Stimulated activated naive CD4-positive, alpha-beta T cell (primary cell): ENCODE results near the gene PHF21A.
"Not testable (repeated sequence)": the region's sequence is repeated elsewhere in the genome, so short reads cannot be mapped to it uniquely, and the experiment has no call there.

Experiments
- DNase-seq, 6 experiments: peaks; one replicate each; lab custom pipeline; 2025; lab: John Stamatoyannopoulos, UW

Gene PHF21A

DNA sequence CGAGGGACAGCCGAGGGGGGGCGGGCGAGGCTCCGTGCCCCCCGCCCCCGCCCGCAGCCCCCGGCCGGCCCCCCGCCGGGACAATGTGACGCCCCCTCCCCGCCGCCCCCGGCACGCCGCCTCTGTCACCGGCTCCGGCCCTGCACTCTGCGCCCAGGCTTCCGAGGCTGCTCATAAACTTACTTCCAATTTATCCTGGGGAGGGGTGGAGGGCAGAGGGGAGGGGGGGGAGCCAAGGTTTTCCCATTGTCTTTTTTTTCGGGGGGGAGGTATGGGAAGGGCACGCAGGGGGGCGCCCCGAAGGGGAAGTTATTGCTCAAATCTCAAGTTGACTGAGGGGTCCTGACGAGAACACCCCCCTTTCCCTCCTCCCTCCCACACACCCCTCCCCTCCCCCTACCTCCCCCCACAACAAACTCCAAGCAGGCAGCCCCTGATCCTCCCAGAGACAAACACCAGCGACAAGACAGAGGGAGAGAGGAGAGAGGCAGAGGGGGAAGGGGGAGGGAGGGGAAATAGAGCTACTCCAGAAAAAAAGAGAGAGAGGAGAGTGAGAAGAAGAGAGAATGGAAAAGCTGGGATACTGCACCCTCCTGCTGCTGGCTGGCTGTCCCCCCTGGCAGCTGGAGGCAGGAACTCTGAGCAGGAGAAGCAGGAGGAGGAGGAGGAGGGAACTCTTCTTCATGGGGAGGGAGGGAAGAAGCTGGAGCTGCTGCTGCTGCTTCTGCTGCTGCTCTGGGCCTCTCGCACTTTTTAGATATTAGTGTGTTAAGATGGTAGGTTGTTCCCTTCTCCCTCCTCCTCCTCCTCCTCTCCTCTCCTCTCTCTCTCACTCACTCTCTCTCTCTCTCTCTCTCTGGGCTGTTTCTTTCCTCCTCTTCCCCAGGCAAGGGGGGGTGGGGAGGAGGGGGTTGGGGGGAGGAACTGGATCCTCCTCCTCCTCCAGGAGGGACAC lies 631 bp downstream of the PHF21A start:
- DNase-seq, result peak in 3 of 6 experiments; percentile 26 to 52 (median 50)

DNA sequence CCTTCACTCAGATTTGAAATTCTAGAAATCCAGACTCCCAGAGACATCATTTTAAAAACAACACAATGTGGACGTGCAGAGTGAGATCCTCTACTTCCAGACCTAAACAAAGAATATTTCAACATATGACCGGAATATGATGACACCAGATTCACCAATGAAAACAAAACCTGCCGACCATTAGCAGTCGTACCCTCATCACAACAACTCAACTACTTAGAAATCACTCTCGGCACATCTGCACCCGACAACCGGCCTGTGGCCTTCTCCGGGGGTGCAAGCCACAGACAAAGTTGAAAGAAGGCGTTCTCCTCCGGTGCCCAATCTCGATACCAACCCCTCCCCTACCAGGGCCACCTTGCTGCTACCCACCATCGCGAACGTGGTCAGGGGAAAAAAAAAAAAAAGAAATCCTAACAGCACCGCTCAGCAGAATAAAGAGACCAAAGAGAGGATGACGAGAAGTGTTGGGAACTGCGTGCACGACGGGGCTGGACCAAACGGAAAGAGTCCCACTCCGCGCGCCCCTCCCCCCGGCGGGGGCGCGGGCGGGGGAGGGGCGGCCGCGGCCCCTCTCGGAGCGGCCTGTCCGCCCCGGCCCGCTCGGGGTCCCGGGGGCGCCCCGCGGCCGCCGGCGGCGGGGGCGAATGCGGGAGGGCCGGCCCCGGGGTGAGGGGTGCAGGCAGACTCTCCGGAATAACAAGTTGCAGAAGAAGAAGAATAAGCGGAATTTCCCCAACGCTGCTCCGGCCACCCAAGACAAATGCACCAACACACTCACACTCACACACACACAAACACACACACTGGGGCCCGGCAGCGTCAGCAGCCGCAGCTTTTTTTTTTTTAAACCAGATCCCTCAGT lies 1.7 kb downstream of the PHF21A start:
- DNase-seq, result peak; percentile 27 to 57 (median 52)

DNA sequence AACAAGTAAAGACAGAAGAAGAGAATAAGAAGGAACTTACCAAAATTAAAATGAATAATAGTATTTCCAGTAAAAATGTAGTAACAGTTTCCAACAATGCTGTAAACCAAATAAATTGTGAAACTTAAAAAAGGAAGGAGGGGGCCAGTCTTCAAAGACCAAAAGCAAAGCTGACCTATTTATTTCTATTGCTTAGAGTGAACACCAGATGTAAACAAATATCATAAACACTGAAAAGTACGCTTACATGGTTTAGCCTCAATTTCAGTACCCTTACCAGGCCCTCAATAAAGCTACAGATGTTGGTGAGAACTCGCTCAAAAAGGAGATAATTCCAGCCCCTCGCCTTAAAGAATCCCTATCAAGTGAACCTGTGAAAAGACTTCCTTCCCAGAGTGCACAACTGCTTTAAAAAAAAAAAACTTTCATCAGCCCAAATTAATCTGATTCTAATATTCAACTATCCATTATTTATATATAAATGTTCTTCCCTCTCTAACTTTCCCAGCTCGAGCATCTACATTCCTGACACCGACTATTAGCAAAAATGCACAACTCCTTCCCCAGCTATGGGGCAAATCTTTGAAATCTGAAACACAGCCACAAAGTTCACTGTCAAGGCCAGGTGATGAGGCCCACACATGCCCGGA lies 2.4 kb downstream of the PHF21A start:
- DNase-seq, result no peak

DNA sequence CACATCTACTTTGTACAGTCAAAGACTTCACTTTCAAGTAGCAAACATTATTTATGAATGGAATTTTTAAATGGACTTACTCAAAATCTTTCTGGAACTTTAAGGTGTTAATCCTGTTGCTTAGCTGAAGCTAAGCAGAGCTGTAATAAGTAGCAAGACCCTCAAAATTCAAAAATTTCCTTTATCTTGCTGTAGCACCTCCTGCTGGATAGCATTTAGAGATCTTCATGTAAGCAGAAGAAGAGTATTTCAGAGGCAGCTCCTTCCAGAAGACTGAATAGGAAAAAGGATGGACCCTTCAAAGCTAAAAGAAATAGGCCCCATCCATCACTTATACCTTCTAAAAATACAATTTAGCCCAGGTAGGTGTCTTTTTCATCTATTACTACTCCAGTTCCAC lies 3.4 kb downstream of the PHF21A start:
- DNase-seq, result no peak

DNA sequence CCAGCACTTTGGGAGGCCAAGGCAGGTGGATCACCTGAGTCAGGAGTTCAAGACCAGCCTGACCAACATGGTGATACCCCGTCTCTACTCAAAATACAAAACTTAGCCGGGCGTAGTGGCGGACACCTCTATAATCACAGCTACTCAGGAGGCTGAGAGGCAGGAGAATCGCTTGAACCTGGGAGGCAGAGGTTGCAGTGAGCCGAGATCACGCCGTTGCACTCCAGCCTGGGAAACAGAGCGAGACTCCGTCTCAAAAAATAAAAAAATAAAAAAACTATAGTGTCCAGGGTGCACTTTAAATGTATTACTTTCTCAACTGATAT lies 4.6 kb downstream of the PHF21A start:
- DNase-seq, result not testable (repeated sequence)

DNA sequence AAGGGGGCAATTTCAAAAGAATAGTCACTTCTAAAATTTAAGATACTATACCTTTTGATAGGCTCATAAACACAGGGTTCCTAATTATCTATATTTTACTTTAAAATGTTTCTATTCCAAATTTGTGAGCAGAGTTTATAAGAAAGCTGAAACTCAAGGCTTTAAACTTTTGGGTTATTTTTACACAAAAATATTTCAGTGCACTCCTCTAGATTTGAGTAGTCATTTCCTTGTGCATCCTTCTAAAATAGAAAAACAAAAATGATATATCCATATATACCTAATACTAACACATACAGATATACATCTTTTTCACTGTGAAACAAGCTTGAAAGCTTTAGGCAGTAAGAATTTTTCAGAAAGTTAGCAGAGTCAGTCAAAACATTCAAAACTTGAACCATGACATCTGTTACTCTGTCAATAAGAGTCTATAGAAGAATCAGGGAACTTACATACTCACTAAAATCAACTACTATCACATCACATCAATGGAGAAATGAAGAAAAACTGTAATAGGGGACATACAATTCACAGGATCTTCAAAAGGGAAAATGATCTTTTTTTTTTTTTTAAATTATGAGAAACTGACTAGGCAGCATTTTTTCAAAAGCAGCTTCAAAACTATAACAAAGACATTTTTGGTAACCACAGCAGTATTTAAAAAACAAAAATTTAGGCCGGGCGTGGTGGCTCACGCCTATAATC lies 5.1 kb downstream of the PHF21A start:
- DNase-seq, result peak in 1 of 6 experiments; percentile 2

DNA sequence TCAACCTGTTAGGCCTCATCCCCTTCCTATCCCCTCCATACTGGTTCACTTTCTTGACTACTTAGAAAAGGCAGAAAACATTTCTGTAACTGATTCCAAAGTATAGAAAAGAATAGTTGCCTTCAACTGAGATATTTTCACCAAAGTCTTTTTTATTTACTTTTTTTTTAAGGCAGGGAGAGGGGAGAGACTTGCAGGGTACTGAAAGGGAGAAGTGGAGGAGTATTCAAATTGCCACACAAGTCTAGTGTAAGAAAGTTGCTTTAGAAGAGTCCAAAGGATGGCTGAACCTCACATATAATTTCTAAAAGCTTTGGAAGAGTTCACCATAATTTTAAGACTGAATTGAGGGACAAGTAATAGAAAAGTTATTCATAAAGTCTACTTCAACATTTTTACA lies 6.3 kb downstream of the PHF21A start:
- no peak for DNase-seq

DNA sequence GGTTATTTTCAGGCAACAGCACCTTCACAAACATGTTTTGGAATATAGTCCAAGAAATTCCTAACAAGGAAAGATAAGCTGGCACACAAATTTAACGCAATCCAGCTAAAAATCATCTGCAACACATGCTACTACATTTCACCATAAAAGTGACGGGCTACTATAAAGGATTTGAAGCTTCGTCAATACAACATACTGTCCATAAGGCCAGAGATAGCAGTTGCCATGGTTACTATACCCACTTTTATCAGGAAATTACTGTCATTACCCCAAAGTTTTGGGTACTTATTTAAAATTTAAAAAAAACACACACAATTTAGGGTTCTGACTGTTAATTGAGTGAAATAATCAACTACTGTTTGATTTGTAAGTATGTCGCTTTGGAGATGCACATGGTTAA lies 6.9 kb downstream of the PHF21A start:
- DNase-seq, result no peak

DNA sequence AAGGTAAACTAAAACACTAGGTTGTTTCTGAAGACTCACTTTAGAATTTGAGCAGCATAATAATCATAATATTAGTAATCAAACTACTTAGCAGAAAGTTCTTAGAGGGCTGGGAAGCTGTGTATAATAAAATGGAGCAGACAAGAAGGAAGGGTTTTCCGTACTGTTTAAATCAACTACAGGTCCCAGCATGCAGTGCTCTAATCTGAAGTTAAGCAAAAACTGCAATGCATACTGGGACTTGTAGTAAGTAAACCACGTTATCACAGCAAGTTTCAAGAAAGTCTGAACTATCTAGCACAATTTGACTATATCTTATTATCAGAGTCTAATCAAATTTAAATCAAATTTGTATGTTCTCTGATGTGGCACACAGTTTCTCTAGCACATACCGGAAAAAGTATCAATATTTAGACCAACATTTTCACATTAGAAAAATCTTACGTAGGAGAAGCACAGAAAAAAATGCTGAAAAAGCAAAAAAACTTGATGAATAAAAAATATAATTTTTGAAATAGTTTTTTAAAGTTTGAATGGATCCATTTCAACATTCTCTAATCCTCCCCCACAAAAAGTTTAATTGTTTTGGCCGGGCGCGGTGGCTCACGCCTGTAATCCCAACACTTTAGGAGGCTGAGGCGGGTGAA lies 8.2 kb downstream of the PHF21A start:
- DNase-seq, result peak in 5 of 6 experiments; percentile 2 to 62 (median 41)

DNA sequence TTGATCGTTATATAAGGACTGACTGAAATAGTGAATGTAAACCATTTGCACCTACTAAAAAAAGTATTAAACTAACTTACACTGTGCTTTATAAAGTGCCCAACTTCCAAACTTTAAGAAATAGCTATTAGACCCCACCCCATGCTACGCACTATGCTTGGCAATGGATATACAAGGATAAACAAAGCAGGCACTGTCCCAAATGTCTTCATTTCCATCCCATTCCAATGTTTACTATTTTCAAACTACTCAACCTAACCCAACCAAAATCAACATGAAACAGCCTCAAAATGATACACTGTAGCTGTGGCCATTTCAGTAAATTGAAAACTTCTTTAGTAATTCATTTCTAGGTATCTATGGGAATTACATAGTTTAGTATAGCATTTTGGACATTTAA lies 12.5 kb downstream of the PHF21A start:
- no peak for DNase-seq

DNA sequence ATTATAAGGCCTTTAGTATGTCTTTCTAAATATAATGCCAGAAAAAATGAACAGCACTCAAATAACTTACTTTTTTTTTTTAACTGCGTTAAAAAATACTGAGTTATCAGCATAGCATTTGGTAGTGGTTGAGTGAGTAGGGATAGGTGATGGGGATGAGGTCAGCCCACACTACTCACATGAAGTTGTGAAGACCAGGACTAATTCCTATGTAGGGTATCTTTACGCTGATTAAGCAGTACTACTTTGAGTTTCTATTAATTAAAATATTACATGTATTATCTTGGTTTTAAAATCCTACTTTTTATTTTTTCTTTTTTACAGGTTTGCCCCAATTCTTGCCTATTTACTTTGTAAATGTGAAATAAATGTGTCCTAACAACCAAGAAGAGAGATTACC lies 13.5 kb downstream of the PHF21A start:
- DNase-seq, result no peak

DNA sequence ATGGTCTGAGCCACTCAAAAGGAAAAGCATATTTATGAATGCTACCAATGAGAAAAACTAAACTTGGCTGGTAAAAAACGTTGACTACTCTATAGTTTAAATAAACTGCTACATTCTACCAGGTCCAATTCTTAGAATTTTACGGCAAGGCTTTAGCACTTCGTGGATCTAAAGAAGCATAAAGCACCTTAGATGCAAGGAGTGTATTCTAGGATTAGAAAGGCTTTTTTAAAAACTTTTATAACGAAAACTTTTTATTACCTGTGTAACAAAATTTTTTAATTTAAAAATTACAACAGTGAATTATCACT lies 13.9 kb downstream of the PHF21A start:
- no peak for DNase-seq

DNA sequence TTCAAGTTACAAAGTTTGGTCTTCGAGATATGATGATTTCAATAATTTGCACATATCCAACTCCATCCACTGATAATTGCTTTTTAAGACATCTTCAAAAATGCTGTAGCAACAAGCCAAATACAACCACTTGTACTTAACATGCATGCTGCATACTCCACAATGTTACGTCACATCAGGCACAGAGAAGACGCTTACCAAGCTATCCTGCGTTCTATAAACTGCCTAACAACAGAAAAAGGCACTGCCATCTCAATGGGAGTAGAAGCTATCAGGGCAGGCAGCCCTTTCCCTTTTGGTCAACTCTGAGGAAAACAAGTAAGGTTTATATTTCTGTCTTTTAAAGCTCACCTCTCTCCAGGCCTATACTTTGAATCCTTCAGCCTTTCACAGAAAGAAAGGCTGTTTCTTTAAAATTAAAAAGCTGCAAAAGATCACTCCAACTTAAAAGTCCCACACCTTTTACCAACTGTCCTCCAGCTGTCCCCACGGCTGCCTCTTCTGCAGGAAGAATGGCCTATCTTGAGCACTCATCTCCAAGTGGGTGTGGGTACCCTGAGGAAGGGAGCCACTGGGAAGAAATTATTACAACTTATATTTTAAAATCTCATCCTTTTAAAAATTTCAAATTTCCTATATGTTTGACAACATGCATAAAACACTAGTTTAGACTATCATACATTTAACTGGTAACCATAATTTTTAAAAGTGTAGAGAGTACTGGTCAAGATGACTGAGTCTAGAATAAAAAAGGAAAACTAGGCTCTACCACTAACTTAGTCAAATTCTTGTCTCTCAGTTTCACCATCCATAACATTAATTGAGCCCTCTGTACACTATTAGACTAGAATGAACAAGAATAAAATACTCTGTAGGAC lies 14.5 kb downstream of the PHF21A start:
- DNase-seq, result no peak

DNA sequence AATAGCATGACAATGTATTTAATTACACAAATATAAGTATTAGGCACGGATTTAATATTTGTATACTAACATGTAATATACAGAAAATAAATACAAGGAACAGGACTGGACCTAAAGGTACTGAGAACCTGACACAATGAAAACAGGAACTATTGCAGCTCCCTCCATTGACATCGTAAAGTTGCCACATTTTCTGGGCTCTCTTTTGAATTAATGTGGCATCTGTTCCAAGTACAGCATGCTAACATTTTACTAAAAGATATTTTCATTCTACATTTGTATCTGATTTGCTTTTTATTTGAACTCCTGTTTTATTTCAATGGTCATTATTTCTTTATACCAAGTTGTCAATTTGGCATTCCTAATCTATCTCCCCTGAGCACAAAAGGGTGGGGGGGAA lies 15.3 kb downstream of the PHF21A start:
- no peak for DNase-seq

DNA sequence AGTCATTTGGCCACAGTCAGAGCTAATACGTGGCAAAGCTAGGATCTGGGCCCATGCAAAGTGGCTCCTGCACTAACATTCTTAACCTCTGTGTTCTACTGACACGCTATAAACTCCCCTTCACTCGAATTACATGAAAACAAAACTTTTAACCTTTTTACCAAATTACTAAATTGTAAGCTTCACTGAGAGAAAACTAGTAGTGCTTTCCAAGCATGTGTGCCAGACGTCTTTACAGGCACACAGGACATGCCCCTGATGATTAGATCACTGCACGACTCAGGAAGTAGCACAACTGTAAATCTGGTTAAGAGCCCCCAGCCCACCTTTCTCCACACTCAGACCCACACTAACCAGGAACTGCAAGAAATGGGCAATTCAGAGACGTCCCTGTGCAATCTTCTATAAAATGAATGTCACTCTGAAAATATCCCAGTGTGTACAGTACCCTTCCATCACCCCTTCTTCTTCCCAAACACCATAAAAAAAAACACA lies 16.1 kb downstream of the PHF21A start:
- DNase-seq, result no peak

DNA sequence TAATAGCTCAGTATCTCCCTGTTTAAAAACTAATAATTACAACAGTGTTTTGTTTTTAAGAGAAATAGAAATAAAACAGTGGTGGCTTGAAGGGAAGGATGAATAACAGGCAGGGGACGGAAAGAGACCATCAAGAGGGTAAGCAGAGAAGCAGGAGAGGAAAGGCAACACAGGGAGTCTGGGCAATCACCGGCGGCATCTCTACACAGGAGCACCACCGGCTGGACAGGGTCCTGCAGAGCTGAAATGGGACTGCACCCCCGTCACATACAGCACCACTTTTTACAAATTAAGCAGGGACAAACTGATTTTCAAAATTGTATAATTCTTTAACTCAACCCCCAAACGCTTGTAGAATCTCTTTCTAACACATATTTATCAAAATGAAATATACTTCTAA lies 18.4 kb downstream of the PHF21A start:
- DNase-seq, result no peak

DNA sequence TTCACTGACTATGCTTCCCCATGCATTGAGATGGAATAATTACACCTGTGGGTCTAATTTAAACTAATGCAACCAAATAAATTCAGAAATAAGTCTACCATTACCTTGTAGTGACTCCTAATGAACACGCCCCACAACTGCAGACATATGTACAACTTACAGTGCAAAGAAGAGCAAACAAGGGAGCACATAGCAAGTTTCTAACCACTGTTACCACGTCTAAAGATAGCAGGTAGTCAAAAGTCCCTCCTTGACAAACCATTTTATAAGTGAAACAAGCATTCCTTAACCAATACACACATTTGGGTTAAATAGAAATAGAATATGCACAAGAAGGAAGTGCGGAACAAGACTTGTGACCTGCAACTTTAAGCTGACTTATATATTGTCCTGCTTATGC lies 20.6 kb downstream of the PHF21A start:
- DNase-seq, result no peak

DNA sequence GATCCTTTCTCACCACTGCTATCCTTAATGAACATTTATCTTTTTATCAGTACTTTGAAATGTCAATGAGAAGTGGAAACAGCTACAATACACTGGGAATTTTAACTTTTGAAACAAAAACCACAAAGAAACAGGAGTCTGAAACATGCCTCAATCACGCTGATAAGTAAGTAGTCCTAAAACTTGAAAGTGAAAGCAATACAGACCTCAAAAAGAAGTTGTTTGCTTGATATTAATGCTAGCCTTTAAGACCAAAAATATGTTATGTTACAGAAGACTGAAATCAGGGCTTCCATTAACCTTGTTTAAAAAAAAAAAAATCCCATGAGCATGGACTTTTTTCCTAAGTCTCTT lies 21.3 kb downstream of the PHF21A start:
- DNase-seq, result no peak

DNA sequence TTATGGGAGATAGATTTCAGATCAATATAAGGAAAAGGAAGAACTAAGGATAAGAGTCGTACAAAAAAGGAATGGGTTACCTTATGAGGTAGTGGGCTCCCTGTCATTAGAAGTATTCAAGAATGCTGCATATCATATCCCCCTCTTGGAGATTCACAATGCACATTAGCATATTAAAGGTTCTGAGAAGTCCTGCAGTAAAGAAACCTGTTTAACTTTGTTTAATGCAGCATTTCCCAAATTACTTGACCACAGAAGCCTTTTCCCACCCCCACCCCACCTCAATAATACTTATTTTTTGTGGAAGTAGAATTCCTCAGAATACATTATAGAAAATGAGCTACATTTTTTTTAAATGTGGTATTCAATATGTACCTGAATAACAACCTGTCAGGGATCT lies 30.9 kb downstream of the PHF21A start:
- no peak for DNase-seq

DNA sequence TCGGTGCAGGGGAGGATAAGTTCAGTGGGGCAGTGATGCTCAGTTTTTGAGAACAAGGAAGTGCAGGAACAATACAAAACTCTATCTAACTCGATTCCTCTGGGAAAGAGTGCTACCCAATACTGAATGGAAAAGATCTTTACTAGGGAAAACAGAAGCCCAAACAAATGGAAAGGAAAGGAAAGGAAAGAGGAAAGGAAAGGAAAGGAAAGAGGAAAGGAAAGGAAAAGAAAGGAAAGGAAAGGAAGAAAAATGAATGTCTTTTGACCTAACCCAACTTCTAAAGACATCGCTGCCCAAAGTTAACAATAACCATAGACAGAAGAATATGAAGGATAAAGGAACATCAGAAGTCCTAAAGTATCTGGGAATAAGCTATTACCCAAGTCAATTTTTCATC lies 41.6 kb downstream of the PHF21A start:
- no peak for DNase-seq

DNA sequence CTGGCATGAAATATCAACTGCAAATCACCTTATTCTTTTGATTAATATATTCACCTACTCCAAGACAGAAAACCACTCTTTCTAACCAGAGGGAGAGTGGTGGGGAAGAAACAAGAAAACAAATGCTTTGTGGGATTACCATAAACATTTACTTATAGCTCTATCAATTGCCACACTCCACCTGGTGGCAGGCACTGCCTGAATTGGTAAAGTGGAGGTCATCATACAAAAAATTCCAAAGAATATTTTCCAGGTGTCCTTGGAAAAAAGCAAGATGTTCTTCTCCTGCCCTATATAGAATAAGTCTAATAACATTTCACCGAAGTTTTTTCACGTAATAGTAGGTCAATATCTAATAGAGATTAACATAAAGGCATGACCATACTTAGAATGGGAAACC lies 45.3 kb downstream of the PHF21A start:
- DNase-seq, result no peak
